ENCODE measurements around the gene PDK3.

- no peak for TF ChIP-seq POLR2AphosphoS5 (IDR thresholded peaks at IDR 0.05)
- no peak for TF ChIP-seq CTCF (IDR thresholded peaks at IDR 0.05 in 8 of 11, conservative IDR thresholded peaks at IDR 0.05 in 3 of 11)
These were observed 38.0 kb upstream of the PDK3 start for GRCh38 chrX:24426921-24427746.

Data from spleen (tissue), 7 donors.